Raji (cell line): ENCODE data around the gene USP46.

Source experiments
- POLR2A ChIP-seq: IDR thresholded peaks from 2 replicates; pipeline ENCODE4 v1.6.1; 2011; ENCODE audit warnings: low read depth, low read length, control low read depth; ENCODE audit not compliant: insufficient read depth

Gene USP46

DNA sequence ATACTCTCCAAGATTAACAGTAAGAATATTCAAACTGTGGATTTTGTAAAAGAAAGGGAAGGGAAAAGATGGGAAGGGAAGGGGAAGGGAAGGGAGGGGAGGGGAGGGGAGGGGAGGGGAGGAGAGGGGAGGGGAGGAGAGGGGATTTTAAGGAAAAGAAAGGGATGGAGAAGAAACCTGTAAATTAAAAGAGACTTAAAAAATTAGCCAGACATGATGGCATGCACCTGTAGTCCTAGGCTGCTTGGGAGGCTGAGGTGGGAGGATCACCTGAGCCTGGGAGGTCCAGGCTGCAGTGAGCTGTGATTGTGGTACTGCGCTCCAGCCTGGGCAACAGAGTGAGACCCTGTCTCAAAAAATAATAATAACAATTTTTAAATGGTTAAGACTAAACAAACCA, 83.7 kb downstream of the USP46 start:
- no peak for TF ChIP-seq POLR2A

DNA sequence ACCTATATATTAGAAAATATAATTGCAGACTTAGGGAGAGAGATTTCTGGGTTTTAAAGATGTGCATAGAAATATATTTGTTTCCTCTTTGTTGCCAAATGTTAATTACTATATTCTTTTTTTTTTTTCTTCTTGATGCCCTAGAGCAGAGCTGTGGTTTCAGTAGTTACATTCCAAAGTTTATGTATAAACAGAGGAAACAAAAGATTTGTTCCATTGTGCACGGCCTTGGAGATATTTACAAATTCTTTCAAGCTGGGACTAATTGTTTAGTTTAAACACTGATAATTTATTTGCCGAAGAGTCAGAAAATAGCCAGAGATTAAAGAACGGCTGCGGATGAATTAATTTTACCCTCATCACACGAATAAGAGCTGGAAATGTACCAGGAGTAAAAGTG, 85.1 kb downstream of the USP46 start:
- TF ChIP-seq POLR2A = no peak

DNA sequence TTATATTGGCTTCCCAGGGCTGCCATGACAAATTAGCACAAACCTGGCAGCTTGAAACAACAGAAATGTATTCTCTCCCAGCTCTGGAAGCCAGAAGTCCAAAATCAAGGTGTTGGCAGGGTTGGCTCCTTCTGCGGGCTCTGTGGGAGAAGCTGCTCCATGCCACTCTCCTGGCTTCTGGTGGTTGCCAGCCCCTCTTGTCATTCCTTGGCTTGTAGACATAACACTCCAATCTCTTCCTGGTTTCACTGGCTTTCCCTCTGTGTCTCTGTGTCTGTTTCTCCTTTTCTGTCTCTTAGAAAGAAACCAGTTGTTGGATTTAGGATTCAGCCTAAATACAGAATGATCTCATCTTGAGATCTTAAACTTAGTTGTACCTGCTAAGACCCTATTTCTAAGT, 85.5 kb downstream of the USP46 start:
- TF ChIP-seq POLR2A = no peak

DNA sequence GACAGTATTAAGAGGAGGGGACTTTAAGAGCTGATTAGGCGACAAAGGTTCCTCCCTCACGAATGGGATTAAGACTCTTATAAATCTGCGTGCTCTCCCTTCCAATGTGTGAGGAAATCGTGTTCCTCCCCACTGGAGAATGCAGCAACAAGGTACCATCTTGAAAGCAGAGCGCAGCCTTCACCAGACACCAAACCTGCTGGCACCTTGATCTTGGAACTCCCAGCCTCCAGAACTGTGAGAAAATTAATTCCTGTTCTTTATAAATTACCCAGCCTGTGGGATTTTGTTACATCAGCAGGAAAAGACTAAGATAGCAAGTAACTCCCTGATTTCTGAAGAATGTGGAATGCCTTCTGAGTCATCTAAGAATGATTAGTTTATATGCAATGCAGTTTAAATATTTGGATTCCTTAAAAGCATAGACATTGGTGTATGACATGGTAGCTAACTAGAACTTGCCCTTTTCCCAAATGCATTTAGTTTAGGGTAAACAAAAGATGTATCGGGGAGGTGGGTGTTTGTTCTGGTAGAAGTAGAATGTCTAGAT, 86.1 kb downstream of the USP46 start:
- no peak for TF ChIP-seq POLR2A

DNA sequence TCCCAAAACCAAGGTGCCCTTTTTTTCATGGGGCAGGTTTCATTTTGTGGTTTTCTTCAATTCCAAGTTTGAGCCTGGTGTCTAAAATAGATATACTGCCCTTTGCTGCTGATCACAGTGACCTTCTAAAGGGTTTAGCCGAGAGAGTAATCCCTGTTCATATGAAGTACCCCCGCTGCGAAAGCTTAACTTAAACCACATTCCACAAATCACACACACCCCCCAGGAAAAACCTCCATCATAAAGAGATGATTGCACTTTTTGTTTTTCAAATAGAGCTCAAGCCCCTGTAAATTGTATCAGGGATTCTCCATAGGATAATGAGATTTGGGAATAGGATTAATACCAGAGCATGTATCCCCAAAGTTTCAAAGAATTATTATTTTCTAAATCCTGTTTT, 90.8 kb downstream of the USP46 start:
- no peak for TF ChIP-seq POLR2A

DNA sequence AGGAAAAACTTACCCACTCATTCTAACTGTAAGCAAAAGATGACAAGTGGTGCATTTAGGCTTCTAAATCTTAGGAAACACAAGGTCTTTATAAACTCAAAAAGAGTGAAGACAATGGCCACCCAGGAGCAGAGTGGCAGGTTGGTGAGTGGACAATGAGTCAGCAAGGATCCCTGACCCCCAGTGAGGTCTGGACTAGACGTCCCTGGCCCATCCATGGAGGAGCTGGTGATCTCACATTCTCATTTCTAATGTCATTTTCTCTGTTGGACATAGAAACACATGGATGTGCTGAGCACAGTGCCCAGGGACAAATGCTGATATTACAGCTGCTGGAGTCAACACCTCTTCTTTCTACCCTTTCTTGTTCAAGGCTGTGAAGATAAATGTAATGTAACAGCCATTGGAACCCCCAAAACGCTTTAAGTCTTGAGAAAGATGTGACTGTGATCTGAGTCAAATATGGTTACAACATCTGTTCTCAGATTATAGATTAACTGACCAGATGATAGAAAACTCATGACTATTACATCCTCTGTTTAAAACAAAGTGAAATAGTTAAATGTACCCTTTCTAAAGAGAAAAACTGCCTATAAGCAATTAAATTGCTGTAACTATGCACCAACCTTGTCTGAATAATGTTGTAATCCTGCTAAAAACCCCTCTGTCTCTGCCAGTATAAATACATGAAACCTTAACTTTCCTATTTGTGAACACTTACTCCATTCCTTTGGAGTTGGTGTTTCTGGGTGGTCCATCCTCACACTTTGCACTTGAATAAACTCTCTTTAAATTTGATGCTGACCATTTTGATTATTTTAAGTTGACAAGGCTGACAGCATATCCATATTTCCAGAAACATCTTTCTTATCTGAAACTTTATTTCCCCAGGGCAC, 92.7 kb downstream of the USP46 start:
- TF ChIP-seq POLR2A = no peak

DNA sequence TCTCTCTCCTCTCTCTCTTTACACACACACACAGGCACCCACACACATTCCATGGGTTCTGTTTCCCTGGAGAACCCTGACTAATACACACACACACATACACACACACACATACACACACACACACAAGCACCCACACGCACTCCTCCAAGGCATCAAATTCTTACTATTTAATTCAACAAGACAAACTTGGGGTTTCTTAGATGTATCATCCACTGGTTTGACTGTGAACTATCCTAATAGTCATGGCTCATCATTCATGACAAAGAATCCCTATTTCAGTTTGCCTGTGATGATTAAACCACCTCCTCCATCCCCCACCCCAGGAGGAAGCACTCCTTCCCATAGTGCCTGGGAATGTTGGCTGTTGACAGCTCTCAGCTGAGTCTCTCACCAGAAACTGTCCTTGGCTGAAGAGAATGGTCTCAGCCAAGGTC, 98.2 kb downstream of the USP46 start:
- no peak for TF ChIP-seq POLR2A

DNA sequence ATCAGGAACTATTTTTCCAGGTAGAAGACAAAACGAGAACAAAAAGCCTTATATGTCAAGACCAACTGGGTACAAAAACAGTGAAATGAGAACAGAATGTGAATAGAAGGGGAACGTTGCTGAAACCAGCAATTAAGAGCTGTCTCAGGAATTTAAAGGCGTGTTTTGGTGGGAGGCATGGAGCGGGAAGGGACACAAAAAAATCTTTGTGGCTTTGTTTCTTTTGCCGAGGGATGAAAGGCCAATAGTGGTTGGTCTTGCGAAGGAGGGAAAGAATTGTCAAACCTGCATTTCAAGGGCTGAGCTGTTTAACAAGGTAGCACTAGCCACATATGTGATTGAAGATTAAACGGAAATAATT, 103.8 kb downstream of the USP46 start:
- no peak for TF ChIP-seq POLR2A

DNA sequence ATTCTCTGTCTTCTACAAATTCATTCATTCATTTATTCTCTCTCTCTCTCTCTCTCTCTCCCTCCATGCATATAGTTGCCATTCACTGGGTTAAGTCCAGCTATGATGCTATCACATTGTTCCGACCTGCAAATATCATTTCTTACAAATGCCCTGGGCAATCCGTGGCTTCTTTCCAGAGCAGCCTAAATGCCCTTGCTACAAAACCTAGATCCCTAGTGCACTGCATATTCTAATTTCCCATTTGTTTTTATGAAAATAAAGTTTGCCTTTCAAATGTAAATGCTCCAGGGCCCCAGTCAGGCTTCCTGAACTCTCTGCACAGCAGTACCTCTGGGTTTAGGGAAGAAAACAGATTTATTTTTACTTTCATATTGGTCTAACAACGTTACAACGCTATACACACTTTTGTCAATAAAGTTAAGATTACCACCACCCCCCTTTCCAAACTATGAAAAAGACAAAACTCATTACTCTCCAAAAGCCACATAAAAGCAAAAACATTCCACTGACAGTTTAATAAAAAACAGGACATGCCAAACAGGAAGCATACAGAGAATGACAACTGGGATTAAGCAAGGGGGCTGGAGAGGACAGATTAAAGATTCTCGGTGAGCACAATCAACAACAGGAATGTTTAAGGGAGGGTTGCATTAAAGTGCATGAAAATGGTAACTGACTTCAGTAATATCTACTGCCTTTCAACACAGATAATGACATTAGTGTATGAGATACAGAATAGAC, 104.3 kb downstream of the USP46 start:
- no peak for TF ChIP-seq POLR2A

DNA sequence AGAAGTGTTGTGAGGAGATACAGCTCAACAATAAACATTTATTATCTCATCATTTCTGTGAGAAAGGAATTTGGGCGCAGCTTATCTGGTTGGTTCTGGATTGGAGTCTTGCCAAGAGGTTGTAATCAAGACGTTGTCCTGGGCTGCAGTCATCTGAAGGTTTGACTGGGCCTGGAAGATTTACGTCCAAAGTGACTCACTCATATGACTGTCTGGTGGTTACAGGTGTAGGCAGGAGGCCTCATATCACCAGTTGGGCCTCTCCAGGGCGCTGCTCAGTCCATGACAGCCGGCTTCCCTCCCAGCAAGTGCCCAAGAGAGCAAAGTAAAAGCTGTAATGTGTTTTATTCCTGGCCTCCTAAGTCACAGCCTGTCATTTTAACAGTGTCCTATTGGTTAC, 106.3 kb downstream of the USP46 start:
- no peak for TF ChIP-seq POLR2A

DNA sequence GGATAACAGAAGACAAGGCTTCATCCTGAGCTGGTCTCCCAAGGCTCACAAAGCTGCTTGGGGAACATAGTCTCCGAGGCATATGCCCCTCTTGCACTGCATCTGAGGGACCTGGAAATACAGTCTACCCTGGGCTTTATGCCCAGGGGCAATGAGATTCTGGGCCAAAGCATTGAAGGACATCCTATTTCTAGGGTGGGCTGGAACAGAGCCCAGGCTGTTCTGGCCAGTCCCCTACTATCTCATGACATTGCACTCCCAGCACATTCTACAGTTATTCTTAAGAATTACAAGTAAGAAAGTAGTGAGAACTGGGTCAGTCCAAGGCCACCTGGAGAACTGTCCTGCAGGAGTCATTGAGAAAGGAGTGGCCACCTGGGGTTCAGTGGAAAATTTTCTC, 107.6 kb downstream of the USP46 start:
- TF ChIP-seq POLR2A = no peak

DNA sequence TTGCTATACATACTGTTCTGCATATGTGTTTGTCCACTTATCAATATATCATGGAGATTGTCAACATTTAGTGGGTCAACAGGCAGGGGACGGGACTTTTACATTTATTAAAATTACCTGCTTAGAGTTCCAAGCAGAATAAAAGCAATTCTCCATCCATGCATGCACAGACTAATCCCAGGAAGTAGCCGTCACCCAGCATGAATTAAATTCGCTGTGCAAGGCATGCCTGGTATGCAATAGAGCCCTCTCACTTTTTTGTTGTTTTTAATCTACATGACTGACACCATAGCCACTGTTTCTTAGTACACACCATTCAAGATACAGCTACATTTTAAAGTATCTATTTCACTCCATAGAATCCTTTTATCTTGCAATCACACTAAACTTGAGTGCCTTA, 108.9 kb downstream of the USP46 start:
- TF ChIP-seq POLR2A = no peak

DNA sequence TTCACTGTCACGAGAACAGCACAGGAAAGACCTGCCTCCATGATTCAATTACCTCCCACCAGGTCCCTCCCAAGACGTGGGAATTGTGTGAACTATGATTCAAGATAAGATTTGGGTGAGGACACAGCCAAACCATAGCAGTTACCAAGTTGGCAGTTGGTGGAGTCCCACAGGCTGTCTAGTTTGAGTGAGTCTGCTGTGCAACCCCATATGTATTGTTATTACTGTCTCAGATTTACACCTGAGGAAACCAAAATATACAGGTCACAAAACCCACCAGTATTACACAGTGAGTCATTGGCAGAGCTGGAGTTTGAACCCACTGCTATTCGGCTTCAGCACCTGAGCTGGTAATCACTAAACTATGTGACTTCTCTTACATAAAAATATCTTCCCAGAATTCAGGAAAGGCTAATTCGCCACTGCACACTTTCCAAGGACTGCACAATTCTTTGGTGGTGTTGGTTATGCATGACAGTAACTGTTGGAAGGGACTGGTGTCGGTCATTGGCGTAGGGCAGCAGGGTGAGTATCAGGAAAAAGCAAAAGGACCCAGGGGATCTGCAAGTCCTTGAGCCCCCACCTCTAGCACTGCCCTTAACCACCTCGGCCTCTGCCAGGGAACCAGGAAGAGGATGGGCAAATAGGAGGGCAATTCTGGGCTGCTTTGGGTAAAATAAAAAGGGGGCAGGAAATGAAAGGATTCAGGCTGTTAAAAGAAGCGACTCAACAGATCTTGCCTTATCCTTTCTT, 110.1 kb downstream of the USP46 start:
- no peak for TF ChIP-seq POLR2A

DNA sequence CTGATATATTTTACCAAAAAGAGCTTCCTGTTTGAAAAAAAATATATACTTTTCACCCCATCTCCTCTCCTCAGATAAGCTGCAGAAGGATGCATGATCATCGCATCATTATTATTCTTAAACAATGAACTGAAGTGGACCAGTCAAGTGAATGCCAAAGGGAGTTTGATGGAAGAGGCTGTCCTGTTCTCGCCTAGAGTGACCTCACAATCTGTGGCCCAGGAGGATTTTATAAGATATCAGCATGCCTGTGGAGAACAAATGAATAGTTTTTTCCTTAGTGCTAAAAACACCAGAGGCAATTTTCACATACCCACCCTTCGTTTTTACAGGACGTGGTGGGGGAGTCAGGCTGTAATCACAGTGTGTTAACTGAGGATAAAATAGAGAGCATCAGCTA, 112.7 kb downstream of the USP46 start:
- TF ChIP-seq POLR2A = no peak
